HepG2 (cell line): ENCODE results near the gene C14orf93. TPM values are rescaled to one million over a fixed set of nuclear protein-coding genes. Genes with fewer than 3 reads are reported as not detected.

Source experiments
- DNMT1 ChIP-seq: sonication (generic); formaldehyde crosslinking; IDR thresholded peaks from 2 replicates; pipeline ENCODE4 v1.5.1; 2020; ENCODE audit warnings: mild to moderate bottlenecking, missing genetic modification reagents
- FLYWCH1 ChIP-seq: sonication (generic); formaldehyde crosslinking; IDR thresholded peaks from 2 replicates; pipeline ENCODE4 v1.8.1; 2023; ENCODE audit warnings: mild to moderate bottlenecking, missing genetic modification reagents
- MAF1 ChIP-seq: sonication (generic); formaldehyde crosslinking; IDR thresholded peaks from 2 replicates; pipeline ENCODE4 v1.5.0; 2020; ENCODE audit warnings: missing genetic modification reagents, borderline replicate concordance
- MIER3 ChIP-seq: IDR thresholded peaks from 2 replicates; pipeline ENCODE4 v1.6.1; 2016; ENCODE audit warnings: missing compliant biosample characterization, borderline replicate concordance
- MZF1 ChIP-seq: sonication (generic); formaldehyde crosslinking; IDR thresholded peaks from 2 replicates; pipeline ENCODE4 v1.8.1; 2023; ENCODE audit warnings: mild to moderate bottlenecking, missing genetic modification reagents, borderline replicate concordance
- NFKBIZ ChIP-seq: IDR thresholded peaks from 2 replicates; pipeline ENCODE4 v1.6.1; 2018; ENCODE audit warnings: missing genetic modification reagents, missing compliant biosample characterization
- PHF21A ChIP-seq: sonication (generic); formaldehyde crosslinking; IDR thresholded peaks from 2 replicates; pipeline ENCODE4 v1.5.0; 2020; ENCODE audit warnings: mild to moderate bottlenecking, missing genetic modification reagents
- RBFOX2 ChIP-seq: fragments of 200-400 bp; formaldehyde crosslinking; IDR thresholded peaks from 2 replicates; pipeline ENCODE4 v1.6.1; 2017; ENCODE audit warnings: low read depth, mild to moderate bottlenecking, low read length
- RBM22 ChIP-seq: fragments of 200-400 bp; formaldehyde crosslinking; optimal IDR thresholded peaks from 2 replicates; pipeline ENCODE3; 2017; ENCODE audit warnings: mild to moderate bottlenecking, low read length, moderate library complexity
- SAP130 ChIP-seq: IDR thresholded peaks from 2 replicates; pipeline ENCODE4 v1.6.1; 2016; ENCODE audit warnings: low read depth
- SATB2 ChIP-seq: sonication (generic); formaldehyde crosslinking; IDR thresholded peaks from 2 replicates; pipeline ENCODE4 v1.5.0; 2020; ENCODE audit warnings: missing genetic modification reagents
- SMARCE1 ChIP-seq: fragments of 450-650 bp; IDR thresholded peaks from 2 replicates; pipeline ENCODE4 v1.6.1; 2017; ENCODE audit warnings: borderline replicate concordance
- SNRNP70 ChIP-seq: fragments of 200-400 bp; formaldehyde crosslinking; IDR thresholded peaks from 2 replicates; pipeline ENCODE4 v1.6.1; 2017; ENCODE audit warnings: mild to moderate bottlenecking, low read depth, low read length, moderate library complexity
- SPEN ChIP-seq: sonication (generic); formaldehyde crosslinking; IDR thresholded peaks from 2 replicates; pipeline ENCODE4 v1.5.1; 2020; ENCODE audit warnings: low read depth, mild to moderate bottlenecking, missing genetic modification reagents
- TAF1 ChIP-seq: sonication (generic); formaldehyde crosslinking; IDR thresholded peaks from 2 replicates; pipeline ENCODE4 v1.4.0; 2020; ENCODE audit warnings: missing genetic modification reagents
- TOE1 ChIP-seq: sonication (generic); formaldehyde crosslinking; IDR thresholded peaks from 2 replicates; pipeline ENCODE4 v1.4.0; 2020; ENCODE audit warnings: mild to moderate bottlenecking, missing genetic modification reagents
- TOPORS ChIP-seq: sonication (generic); formaldehyde crosslinking; IDR thresholded peaks from 2 replicates; pipeline ENCODE4 v1.8.0; 2023; ENCODE audit warnings: mild to moderate bottlenecking, missing genetic modification reagents
- ZBTB20 ChIP-seq: sonication (generic); formaldehyde crosslinking; IDR thresholded peaks from 2 replicates; pipeline ENCODE4 v1.8.1; 2023; ENCODE audit warnings: missing genetic modification reagents, low read depth, mild to moderate bottlenecking, borderline replicate concordance
- ZNF501 ChIP-seq: sonication (generic); formaldehyde crosslinking; IDR thresholded peaks from 2 replicates; pipeline ENCODE4 v1.5.1; 2020; ENCODE audit warnings: mild to moderate bottlenecking, moderate library complexity, missing genetic modification reagents
- ZNF549 ChIP-seq: sonication (generic); formaldehyde crosslinking; IDR thresholded peaks from 2 replicates; pipeline ENCODE4 v1.5.0; 2020; ENCODE audit warnings: missing genetic modification reagents
- ZNF563 ChIP-seq: sonication (generic); formaldehyde crosslinking; IDR thresholded peaks from 2 replicates; pipeline ENCODE4 v1.8.0; 2022; ENCODE audit warnings: mild to moderate bottlenecking, moderate library complexity, missing genetic modification reagents
- ZNF616 ChIP-seq: sonication (generic); formaldehyde crosslinking; IDR thresholded peaks from 2 replicates; pipeline ENCODE4 v1.5.0; 2020; ENCODE audit warnings: low read depth, mild to moderate bottlenecking, missing genetic modification reagents
- ZSCAN21 ChIP-seq: sonication (generic); formaldehyde crosslinking; IDR thresholded peaks from 2 replicates; pipeline ENCODE4 v1.8.0; 2022; ENCODE audit warnings: mild to moderate bottlenecking, missing genetic modification reagents, moderate library complexity, borderline replicate concordance
- polyA plus RNA-seq, 8 experiments: library from polyadenylated mRNA; depleted of rRNA in 3 of 8; stranded (reverse) in 7 of 8; unstranded in 1 of 8; fragments of >200 nt; fragmentation: Illumina TruSeq in 4 of 8; extraction: Trizol in 4 of 8; gene quantifications; 2 replicates each; pipeline versions ENCODE4 v1.2.1 to v1.2.3, GENCODE V29; 2011 to 2016; ENCODE audit warnings: low read depth in 4 of 8, missing spikeins in 1 of 8, mixed read lengths in 1 of 8; ENCODE audit not compliant: insufficient read depth in 1 of 8
- total RNA-seq, 5 experiments: library from RNA; depleted of rRNA; stranded (reverse); fragments of >200 nt; fragmentation: Illumina TruSeq; extraction: Trizol; gene quantifications; 2 replicates each; pipeline ENCODE4 v1.2.3, GENCODE V29; 2016; ENCODE audit warnings: low read depth in 1 of 5
- TF ChIP-seq, protein P1 (sequence below): IDR thresholded peaks from 2 replicates; pipeline ENCODE4 v1.6.1; 2016; ENCODE audit warnings: control low read depth
- TF ChIP-seq, protein P2 (sequence below): sonication (generic); formaldehyde crosslinking; IDR thresholded peaks from 2 replicates; pipeline ENCODE4 v1.8.0; 2022; ENCODE audit warnings: missing genetic modification reagents, mild to moderate bottlenecking, borderline replicate concordance
- TF ChIP-seq, protein P3 (sequence below): sonication (generic); formaldehyde crosslinking; IDR thresholded peaks from 2 replicates; pipeline ENCODE4 v1.8.0; 2022; ENCODE audit warnings: mild to moderate bottlenecking, missing genetic modification reagents; ENCODE audit not compliant: insufficient replicate concordance

The C14orf93 gene
- total and polyA plus RNA-seq, 2 of the 13 experiments (the other 11 are each of a cell fraction or from before 2014, with no cell fraction given) = 11.4 to 22.5 TPM

DNA sequence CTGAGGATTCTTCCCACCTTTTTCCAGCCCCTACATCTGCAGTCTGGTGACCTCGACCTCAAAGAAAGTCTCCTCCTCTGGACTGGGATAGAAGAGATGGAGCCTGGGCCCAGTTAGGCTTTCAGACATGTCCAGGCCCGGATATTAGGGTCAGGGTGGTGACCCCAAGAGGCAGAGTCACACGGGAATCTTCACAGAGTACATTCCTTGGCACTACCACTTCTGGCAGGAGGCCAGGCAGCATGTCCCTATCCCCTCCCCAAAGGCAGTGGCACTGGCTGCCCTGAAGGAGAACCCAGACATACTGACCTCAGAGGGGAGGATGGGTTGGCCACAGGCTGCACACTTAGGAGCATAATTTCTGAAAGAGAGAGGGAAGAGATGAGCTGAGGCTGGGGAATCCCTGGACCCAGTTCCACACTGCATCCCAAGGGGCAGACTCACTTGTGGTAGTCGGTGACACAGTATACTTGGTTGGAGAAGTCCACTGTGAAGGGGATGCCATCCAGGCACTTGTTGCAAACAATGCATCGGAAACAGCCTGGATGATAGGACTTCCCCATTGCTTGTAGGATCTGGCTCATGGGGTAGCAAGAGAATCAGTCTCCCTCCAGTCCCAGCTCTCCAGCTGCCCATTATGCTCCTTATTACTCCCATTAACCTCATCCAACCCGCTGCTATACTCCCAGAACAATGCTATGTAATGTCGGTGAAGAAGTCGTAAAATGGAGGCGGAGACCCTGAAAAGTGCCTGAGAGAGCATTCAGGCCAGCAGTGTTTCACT is 35.2 kb downstream of the C14orf93 start (continued):
- TF ChIP-seq, protein P1, sequence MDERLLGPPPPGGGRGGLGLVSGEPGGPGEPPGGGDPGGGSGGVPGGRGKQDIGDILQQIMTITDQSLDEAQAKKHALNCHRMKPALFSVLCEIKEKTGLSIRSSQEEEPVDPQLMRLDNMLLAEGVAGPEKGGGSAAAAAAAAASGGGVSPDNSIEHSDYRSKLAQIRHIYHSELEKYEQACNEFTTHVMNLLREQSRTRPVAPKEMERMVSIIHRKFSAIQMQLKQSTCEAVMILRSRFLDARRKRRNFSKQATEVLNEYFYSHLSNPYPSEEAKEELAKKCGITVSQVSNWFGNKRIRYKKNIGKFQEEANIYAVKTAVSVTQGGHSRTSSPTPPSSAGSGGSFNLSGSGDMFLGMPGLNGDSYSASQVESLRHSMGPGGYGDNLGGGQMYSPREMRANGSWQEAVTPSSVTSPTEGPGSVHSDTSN = no peak
- TF ChIP-seq, protein P2, sequence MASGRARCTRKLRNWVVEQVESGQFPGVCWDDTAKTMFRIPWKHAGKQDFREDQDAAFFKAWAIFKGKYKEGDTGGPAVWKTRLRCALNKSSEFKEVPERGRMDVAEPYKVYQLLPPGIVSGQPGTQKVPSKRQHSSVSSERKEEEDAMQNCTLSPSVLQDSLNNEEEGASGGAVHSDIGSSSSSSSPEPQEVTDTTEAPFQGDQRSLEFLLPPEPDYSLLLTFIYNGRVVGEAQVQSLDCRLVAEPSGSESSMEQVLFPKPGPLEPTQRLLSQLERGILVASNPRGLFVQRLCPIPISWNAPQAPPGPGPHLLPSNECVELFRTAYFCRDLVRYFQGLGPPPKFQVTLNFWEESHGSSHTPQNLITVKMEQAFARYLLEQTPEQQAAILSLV = no peak
- no peak for TF ChIP-seq ZNF549
- no peak for TF ChIP-seq SAP130 (CRISPR knock-in tag)
- no peak for TF ChIP-seq NFKBIZ (CRISPR knock-in tag)
- TF ChIP-seq FLYWCH1 (CRISPR knock-in tag) = no peak
- no peak for TF ChIP-seq ZNF616 (CRISPR knock-in tag)
- no peak for TF ChIP-seq ZNF563 (CRISPR knock-in tag)
- TF ChIP-seq RBFOX2 = no peak; the same call in 1 of the 2 replicates
- no peak for TF ChIP-seq ZBTB20
- no peak for TF ChIP-seq SATB2 (CRISPR knock-in tag)
- TF ChIP-seq ZNF501 (CRISPR knock-in tag) = no peak
- TF ChIP-seq PHF21A (CRISPR knock-in tag) = no peak
- TF ChIP-seq, protein P3, sequence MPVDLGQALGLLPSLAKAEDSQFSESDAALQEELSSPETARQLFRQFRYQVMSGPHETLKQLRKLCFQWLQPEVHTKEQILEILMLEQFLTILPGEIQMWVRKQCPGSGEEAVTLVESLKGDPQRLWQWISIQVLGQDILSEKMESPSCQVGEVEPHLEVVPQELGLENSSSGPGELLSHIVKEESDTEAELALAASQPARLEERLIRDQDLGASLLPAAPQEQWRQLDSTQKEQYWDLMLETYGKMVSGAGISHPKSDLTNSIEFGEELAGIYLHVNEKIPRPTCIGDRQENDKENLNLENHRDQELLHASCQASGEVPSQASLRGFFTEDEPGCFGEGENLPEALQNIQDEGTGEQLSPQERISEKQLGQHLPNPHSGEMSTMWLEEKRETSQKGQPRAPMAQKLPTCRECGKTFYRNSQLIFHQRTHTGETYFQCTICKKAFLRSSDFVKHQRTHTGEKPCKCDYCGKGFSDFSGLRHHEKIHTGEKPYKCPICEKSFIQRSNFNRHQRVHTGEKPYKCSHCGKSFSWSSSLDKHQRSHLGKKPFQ (CRISPR knock-in tag) = no peak
- peak; percentile 74 for TF ChIP-seq RBM22
- no peak for TF ChIP-seq SNRNP70
- no peak for TF ChIP-seq TOPORS
- TF ChIP-seq TAF1 (CRISPR knock-in tag) = peak; percentile 15; the same call in 1 of the 2 replicates
- no peak for TF ChIP-seq TOE1 (CRISPR knock-in tag)
- no peak for TF ChIP-seq MZF1 (CRISPR knock-in tag)
- TF ChIP-seq MAF1 = no peak
- TF ChIP-seq SPEN (CRISPR knock-in tag) = peak; percentile 76
- TF ChIP-seq SMARCE1 = no peak
- TF ChIP-seq DNMT1 (CRISPR knock-in tag) = 0 out of 2 replicates have a peak, but pooled peaks have one; percentile 25
- TF ChIP-seq ZSCAN21 (CRISPR knock-in tag) = no peak
- no peak for TF ChIP-seq MIER3 (CRISPR knock-in tag)
